ENCODE measurements around the gene CDH12. TPM values are rescaled to one million over a fixed set of nuclear protein-coding genes. Genes with fewer than 3 reads are reported as not detected.

CDH12 gene
- total RNA-seq, 1 donor from 2014 or later = 0.38 TPM

GRCh38 chr5:21817668-21818369, 1035.3 kb downstream of the CDH12 start:
- intact Hi-C loops (cut with DNase I) = no loop called here
- peak overlapping the region; percentile 24 for H3K4me3 ChIP-seq
- H3K36me3 ChIP-seq = no peaks in the 10 kb centered on the region
- no peak for ATAC-seq
- no peaks in the 10 kb centered on the region for H3K4me1 ChIP-seq
- no peak for DNase-seq
- TF ChIP-seq CTCF (IDR thresholded peaks at IDR 0.05) = peak; percentile 24
- no peaks in the 10 kb centered on the region for H3K9me3 ChIP-seq
- H3K27me3 ChIP-seq (ENCODE audit: low read depth) = no peaks in the 10 kb centered on the region
- no peak overlapping the region for H3K27ac ChIP-seq

GRCh38 chr5:21810737-21811316, 1042.3 kb downstream of the CDH12 start:
- no peak for DNase-seq
- no peaks in the 10 kb centered on the region for H3K4me1 ChIP-seq
- no peak overlapping the region for H3K27ac ChIP-seq
- ATAC-seq = no peak
- TF ChIP-seq CTCF (IDR thresholded peaks at IDR 0.05) = peak; percentile 32
- H3K27me3 ChIP-seq (ENCODE audit: low read depth) = no peaks in the 10 kb centered on the region
- no peaks in the 10 kb centered on the region for H3K9me3 ChIP-seq
- intact Hi-C loops (cut with DNase I) = no loop called here
- no peaks in the 10 kb centered on the region for H3K36me3 ChIP-seq
- no peak overlapping the region for H3K4me3 ChIP-seq

- DNase-seq = no peak
- Histone ChIP-seq H3K4me1 (no peaks in the 10 kb centered on the region), H3K36me3 (no peaks in the 10 kb centered on the region), H3K4me3 (no peak overlapping the region), H3K9me3 (no peaks in the 10 kb centered on the region), H3K27me3 (ENCODE audit: low read depth) (no peaks in the 10 kb centered on the region), H3K27ac (no peak overlapping the region)
- intact Hi-C loops (cut with DNase I) = no loop called here
- TF ChIP-seq CTCF (IDR thresholded peaks at IDR 0.05) = no peak
- no peak for ATAC-seq
Measured at GRCh38 chr5:21809611-21810010, 1043.5 kb downstream of the CDH12 start.

GRCh38 chr5:21807953-21808352, 1045.2 kb downstream of the CDH12 start:
- H3K4me3 ChIP-seq = no peak overlapping the region
- H3K27ac ChIP-seq = no peak overlapping the region
- intact Hi-C loops (cut with DNase I) = no loop called here
- no peaks in the 10 kb centered on the region for H3K4me1 ChIP-seq
- DNase-seq (no peak), ATAC-seq (peak in 1 of 2 donors; percentile 42)
- no peaks in the 10 kb centered on the region for H3K9me3 ChIP-seq
- H3K36me3 ChIP-seq = no peaks in the 10 kb centered on the region
- no peak for TF ChIP-seq CTCF (IDR thresholded peaks at IDR 0.05)
- no peaks in the 10 kb centered on the region for H3K27me3 ChIP-seq (ENCODE audit: low read depth)

- Histone ChIP-seq H3K4me1 (no peaks in the 10 kb centered on the region), H3K27me3 (ENCODE audit: low read depth) (no peaks in the 10 kb centered on the region), H3K27ac (no peak overlapping the region), H3K9me3 (no peaks in the 10 kb centered on the region), H3K36me3 (no peaks in the 10 kb centered on the region), H3K4me3 (no peak overlapping the region)
- TF ChIP-seq CTCF (IDR thresholded peaks at IDR 0.05) = no peak
- DNase-seq = no peak
- ATAC-seq = peak in 1 of 2 donors; percentile 61
- intact Hi-C loops (cut with DNase I) = no loop called here
Measured at GRCh38 chr5:21806943-21807342, 1046.2 kb downstream of the CDH12 start.
